ENCODE data around the gene SERPINI1.
A peak's percentile ranks its signal among the peaks of the same experiment; 100 is the strongest.

Gene SERPINI1

GRCh38 chr3:167749728-167750127, 14.2 kb downstream of the SERPINI1 start:
- H3K4me3 Mint-ChIP-seq: no peak overlapping the region
- peaks cover 7% of the 10 kb centered on the region for H3K4me1 Mint-ChIP-seq (ENCODE audit: low read depth)
- no peaks in the 10 kb centered on the region for H3K27me3 Mint-ChIP-seq
- no peaks in the 10 kb centered on the region for H3K9me3 Mint-ChIP-seq (ENCODE audit: low read depth)
- no peak overlapping the region for H3K27ac Mint-ChIP-seq
- no peaks in the 10 kb centered on the region for H3K36me3 Mint-ChIP-seq

GRCh38 chr3:167750272-167750971, 14.9 kb downstream of the SERPINI1 start:
- Mint-ChIP-seq H3K36me3 (no peaks in the 10 kb centered on the region), H3K27me3 (no peaks in the 10 kb centered on the region), H3K4me3 (no peak overlapping the region), H3K9me3 (ENCODE audit: low read depth) (no peaks in the 10 kb centered on the region), H3K4me1 (ENCODE audit: low read depth) (peaks cover 12% of the 10 kb centered on the region), H3K27ac (peak overlapping the region; percentile 37)

- Mint-ChIP-seq H3K27ac (no peak overlapping the region), H3K36me3 (no peaks in the 10 kb centered on the region), H3K4me1 (ENCODE audit: low read depth) (peaks cover 16% of the 10 kb centered on the region), H3K4me3 (no peak overlapping the region), H3K27me3 (no peaks in the 10 kb centered on the region), H3K9me3 (ENCODE audit: low read depth) (no peaks in the 10 kb centered on the region)
Observed at GRCh38 chr3:167754049-167754448, 18.5 kb downstream of the SERPINI1 start.

GRCh38 chr3:167761302-167761701, 25.8 kb downstream of the SERPINI1 start:
- no peak overlapping the region for H3K4me3 Mint-ChIP-seq
- peaks cover 5% of the 10 kb centered on the region for H3K36me3 Mint-ChIP-seq
- no peaks in the 10 kb centered on the region for H3K9me3 Mint-ChIP-seq (ENCODE audit: low read depth)
- H3K4me1 Mint-ChIP-seq (ENCODE audit: low read depth): no peaks in the 10 kb centered on the region
- peaks cover 3% of the 10 kb centered on the region for H3K27me3 Mint-ChIP-seq
- no peak overlapping the region for H3K27ac Mint-ChIP-seq

GRCh38 chr3:167762296-167762695, 26.8 kb downstream of the SERPINI1 start:
- Mint-ChIP-seq H3K27ac (no peak overlapping the region), H3K27me3 (peaks cover 3% of the 10 kb centered on the region), H3K4me1 (ENCODE audit: low read depth) (no peaks in the 10 kb centered on the region), H3K4me3 (no peak overlapping the region), H3K36me3 (peaks cover 5% of the 10 kb centered on the region), H3K9me3 (ENCODE audit: low read depth) (no peaks in the 10 kb centered on the region)

GRCh38 chr3:167772992-167773391, 37.5 kb downstream of the SERPINI1 start:
- H3K4me3 Mint-ChIP-seq: no peak overlapping the region
- H3K27ac Mint-ChIP-seq: no peak overlapping the region
- H3K4me1 Mint-ChIP-seq (ENCODE audit: low read depth): peaks cover 4% of the 10 kb centered on the region
- H3K27me3 Mint-ChIP-seq: no peaks in the 10 kb centered on the region
- H3K9me3 Mint-ChIP-seq (ENCODE audit: low read depth): peaks cover 5% of the 10 kb centered on the region
- peaks cover 3% of the 10 kb centered on the region for H3K36me3 Mint-ChIP-seq

- Mint-ChIP-seq H3K36me3 (peaks cover 5% of the 10 kb centered on the region), H3K27me3 (no peaks in the 10 kb centered on the region), H3K4me1 (ENCODE audit: low read depth) (peaks cover 4% of the 10 kb centered on the region), H3K4me3 (no peak overlapping the region), H3K27ac (no peak overlapping the region), H3K9me3 (ENCODE audit: low read depth) (peaks cover 11% of the 10 kb centered on the region)
Observed at GRCh38 chr3:167773584-167773983, 38.1 kb downstream of the SERPINI1 start.

- Mint-ChIP-seq H3K36me3 (peaks cover 6% of the 10 kb centered on the region), H3K27me3 (no peaks in the 10 kb centered on the region), H3K27ac (no peak overlapping the region), H3K4me3 (no peak overlapping the region), H3K9me3 (ENCODE audit: low read depth) (peaks cover 11% of the 10 kb centered on the region), H3K4me1 (ENCODE audit: low read depth) (peaks cover 4% of the 10 kb centered on the region)
Observed at GRCh38 chr3:167776066-167776685, 40.7 kb downstream of the SERPINI1 start.

GRCh38 chr3:167777356-167777755, 41.8 kb downstream of the SERPINI1 start:
- peaks cover 4% of the 10 kb centered on the region for H3K4me1 Mint-ChIP-seq (ENCODE audit: low read depth)
- H3K36me3 Mint-ChIP-seq: peaks cover 6% of the 10 kb centered on the region
- H3K4me3 Mint-ChIP-seq: no peak overlapping the region
- peaks cover 11% of the 10 kb centered on the region for H3K9me3 Mint-ChIP-seq (ENCODE audit: low read depth)
- no peaks in the 10 kb centered on the region for H3K27me3 Mint-ChIP-seq
- H3K27ac Mint-ChIP-seq: no peak overlapping the region

GRCh38 chr3:167780214-167780883, 44.8 kb downstream of the SERPINI1 start:
- Mint-ChIP-seq H3K27ac (no peak overlapping the region), H3K4me3 (no peak overlapping the region), H3K9me3 (ENCODE audit: low read depth) (peaks cover 11% of the 10 kb centered on the region), H3K36me3 (peaks cover 8% of the 10 kb centered on the region), H3K27me3 (peaks cover 3% of the 10 kb centered on the region), H3K4me1 (ENCODE audit: low read depth) (no peaks in the 10 kb centered on the region)

GRCh38 chr3:167783781-167784180, 48.3 kb downstream of the SERPINI1 start:
- no peaks in the 10 kb centered on the region for H3K9me3 Mint-ChIP-seq (ENCODE audit: low read depth)
- H3K27ac Mint-ChIP-seq: no peak overlapping the region
- no peak overlapping the region for H3K4me3 Mint-ChIP-seq
- no peaks in the 10 kb centered on the region for H3K4me1 Mint-ChIP-seq (ENCODE audit: low read depth)
- peaks cover 3% of the 10 kb centered on the region for H3K27me3 Mint-ChIP-seq
- peaks cover 2% of the 10 kb centered on the region for H3K36me3 Mint-ChIP-seq

- Mint-ChIP-seq H3K27ac (no peak overlapping the region), H3K4me1 (ENCODE audit: low read depth) (no peaks in the 10 kb centered on the region), H3K9me3 (ENCODE audit: low read depth) (no peaks in the 10 kb centered on the region), H3K27me3 (peaks cover 3% of the 10 kb centered on the region), H3K36me3 (peaks cover 2% of the 10 kb centered on the region), H3K4me3 (no peak overlapping the region)
Observed at GRCh38 chr3:167785790-167786189, 50.3 kb downstream of the SERPINI1 start.

GRCh38 chr3:167787440-167787839, 51.9 kb downstream of the SERPINI1 start:
- Mint-ChIP-seq H3K9me3 (ENCODE audit: low read depth) (no peaks in the 10 kb centered on the region), H3K4me1 (ENCODE audit: low read depth) (no peaks in the 10 kb centered on the region), H3K27ac (no peak overlapping the region)

GRCh38 chr3:167798443-167798842, 62.9 kb downstream of the SERPINI1 start:
- Mint-ChIP-seq H3K4me3 (no peak overlapping the region), H3K9me3 (ENCODE audit: low read depth) (no peaks in the 10 kb centered on the region), H3K27me3 (no peaks in the 10 kb centered on the region), H3K27ac (no peak overlapping the region), H3K36me3 (peaks cover 7% of the 10 kb centered on the region), H3K4me1 (ENCODE audit: low read depth) (no peaks in the 10 kb centered on the region)

More at GRCh38 chr3:167787440-167787839, 51.9 kb downstream of the SERPINI1 start:
- peaks cover 2% of the 10 kb centered on the region for H3K36me3 Mint-ChIP-seq
- H3K4me3 Mint-ChIP-seq: no peak overlapping the region
- H3K27me3 Mint-ChIP-seq: peaks cover 3% of the 10 kb centered on the region

GRCh38 chr3:167808910-167809309, 73.4 kb downstream of the SERPINI1 start:
- Mint-ChIP-seq H3K27ac (no peak overlapping the region), H3K9me3 (ENCODE audit: low read depth) (no peaks in the 10 kb centered on the region), H3K27me3 (no peaks in the 10 kb centered on the region), H3K36me3 (peaks cover 2% of the 10 kb centered on the region), H3K4me1 (ENCODE audit: low read depth) (no peaks in the 10 kb centered on the region), H3K4me3 (no peak overlapping the region)
